ENCODE data around the gene GPR152.

DNA sequence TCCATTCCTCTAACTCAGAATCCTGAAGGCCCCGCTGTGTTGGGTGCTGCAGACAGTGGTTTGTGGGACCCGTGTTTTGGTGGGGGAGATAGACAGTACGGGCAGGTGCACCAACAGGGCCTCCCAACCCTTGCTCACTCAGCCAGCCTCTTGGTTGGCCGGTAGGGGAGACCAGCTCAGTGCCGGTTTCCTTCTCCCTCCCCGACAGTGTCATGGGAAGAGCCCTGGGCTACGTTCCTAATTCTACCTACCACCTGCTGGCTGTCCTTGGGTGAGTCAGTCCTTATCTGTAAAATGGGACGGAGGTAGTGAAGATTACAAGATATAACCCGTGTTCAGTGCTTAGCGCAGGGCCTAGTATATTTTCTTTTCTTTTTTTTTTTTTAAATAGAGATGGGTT lies 10.7 kb upstream of the GPR152 start:
- TF ChIP-seq POLR2AphosphoS5 (IDR thresholded peaks at IDR 0.05; ENCODE audit: low read depth, low read length) (no peak), TAF1 (IDR thresholded peaks at IDR 0.05; ENCODE audit: borderline replicate concordance, insufficient read depth, low read length) (no peak), SIN3A (IDR thresholded peaks at IDR 0.05; ENCODE audit: borderline replicate concordance, insufficient read depth, low read length) (no peak), FOXP2 (optimal IDR thresholded peaks at IDR 0.05; ENCODE audit: borderline replicate concordance, extremely low read depth, extremely low read length, insufficient read depth) (no peak)
- TF ChIP-seq, protein P1, sequence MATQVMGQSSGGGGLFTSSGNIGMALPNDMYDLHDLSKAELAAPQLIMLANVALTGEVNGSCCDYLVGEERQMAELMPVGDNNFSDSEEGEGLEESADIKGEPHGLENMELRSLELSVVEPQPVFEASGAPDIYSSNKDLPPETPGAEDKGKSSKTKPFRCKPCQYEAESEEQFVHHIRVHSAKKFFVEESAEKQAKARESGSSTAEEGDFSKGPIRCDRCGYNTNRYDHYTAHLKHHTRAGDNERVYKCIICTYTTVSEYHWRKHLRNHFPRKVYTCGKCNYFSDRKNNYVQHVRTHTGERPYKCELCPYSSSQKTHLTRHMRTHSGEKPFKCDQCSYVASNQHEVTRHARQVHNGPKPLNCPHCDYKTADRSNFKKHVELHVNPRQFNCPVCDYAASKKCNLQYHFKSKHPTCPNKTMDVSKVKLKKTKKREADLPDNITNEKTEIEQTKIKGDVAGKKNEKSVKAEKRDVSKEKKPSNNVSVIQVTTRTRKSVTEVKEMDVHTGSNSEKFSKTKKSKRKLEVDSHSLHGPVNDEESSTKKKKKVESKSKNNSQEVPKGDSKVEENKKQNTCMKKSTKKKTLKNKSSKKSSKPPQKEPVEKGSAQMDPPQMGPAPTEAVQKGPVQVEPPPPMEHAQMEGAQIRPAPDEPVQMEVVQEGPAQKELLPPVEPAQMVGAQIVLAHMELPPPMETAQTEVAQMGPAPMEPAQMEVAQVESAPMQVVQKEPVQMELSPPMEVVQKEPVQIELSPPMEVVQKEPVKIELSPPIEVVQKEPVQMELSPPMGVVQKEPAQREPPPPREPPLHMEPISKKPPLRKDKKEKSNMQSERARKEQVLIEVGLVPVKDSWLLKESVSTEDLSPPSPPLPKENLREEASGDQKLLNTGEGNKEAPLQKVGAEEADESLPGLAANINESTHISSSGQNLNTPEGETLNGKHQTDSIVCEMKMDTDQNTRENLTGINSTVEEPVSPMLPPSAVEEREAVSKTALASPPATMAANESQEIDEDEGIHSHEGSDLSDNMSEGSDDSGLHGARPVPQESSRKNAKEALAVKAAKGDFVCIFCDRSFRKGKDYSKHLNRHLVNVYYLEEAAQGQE (IDR thresholded peaks at IDR 0.05; ENCODE audit: insufficient read depth in 1 of 2, low read depth in 2 of 2, low read length in 2 of 2): no peak

Data from PFSK-1 (cell line).